Activated T-cell treated with anti-CD3 and anti-CD28 coated beads for 48 hours (primary cell): ENCODE results near the gene SLC9A9.

Experiments
- DNase-seq: peaks from one replicate; pipeline ENCODE4 v3.0.0-alpha.2; 2020; ENCODE audit warnings: low read depth

The SLC9A9 gene

DNA sequence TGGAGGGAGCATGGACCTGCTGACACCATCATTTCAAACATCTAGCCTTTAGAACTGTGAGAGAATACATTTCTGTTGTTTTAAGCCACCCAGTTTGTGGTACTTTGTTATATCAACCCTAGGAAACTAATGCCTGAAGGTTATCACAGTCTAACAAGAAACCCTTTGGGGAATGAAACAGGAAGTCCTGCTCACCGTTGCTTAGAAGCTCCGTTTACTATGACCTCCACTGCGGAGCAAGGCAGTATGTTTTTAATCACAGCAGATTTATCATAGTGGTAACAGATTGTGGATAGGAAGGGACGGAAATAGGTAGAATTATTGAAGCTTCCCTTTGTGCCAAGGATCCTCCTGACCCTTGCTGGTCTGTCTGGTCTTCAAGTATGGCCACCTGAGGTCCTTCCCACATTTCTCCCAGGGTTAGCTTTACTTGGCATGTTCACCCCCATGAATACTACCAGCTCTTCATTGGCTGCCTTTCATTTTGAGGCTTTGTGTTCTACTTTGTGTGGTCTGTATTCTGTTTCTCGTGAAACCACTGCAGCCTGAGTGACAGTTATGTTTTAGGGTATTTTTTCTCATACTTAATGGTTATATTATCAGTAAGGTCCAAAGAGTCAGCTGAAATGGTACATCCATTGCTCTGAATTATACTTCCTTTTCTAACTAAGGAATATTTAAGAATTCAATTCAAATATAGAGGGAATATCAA lies 527.1 kb downstream of the SLC9A9 start:
- no peak for DNase-seq

DNA sequence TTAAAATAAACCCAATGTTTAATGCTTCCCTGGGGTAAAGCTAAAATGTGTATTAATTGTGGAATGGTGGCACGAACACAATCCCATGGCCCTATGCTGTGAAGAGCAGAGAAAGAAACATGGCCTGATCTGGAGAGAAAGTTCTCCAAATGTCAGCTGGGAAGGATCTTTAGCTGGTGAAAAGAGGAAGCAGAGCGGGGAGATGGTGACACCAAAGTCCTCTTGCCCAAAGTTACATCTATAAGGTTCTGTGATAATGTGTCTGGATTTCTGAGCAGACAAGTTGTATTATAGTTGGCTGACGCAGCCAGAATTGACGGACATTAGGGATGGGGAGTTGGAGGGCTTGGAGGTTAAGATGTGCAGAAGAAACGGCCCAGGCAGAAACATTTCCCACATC lies 532.5 kb downstream of the SLC9A9 start:
- no peak for DNase-seq

DNA sequence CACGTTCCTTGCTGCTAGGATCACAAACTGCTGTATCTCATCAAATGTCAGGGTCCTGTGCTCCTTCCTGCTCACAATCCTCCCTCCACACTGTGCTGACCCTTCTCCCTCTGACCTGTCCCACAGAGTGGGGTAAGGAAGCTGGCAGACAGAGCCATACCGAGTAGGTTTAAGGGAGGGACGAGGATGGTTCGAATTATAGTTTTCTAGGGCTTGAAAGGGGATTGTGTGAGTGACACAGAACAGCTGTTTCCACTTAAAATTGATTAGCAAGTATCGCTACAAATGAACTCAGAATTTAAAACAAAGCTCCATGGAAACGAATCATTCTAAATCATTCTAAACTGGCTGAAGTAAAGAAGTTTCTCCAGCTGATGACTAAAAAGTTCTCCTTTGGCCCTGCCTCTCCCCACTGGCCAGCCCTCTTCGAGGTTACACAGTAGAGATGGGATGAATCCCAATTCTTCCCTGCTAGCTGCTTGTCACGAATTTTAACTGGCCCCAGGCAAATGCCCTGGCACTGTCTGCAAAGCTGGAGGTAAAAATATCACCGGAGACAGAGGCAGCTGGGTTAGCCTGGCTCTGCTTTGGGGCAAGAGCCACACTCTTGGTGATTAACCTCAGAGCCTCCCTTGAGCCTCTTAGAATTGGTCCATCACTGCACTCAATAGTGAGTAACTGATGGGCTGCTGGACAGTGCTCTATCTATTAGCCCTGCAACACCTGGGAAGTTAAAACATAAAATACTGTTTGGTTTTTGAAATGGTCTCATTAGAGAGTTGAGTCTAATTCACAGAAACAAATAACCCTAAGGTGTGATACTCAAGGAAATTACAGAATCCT lies 533.8 kb downstream of the SLC9A9 start:
- DNase-seq, result no peak

DNA sequence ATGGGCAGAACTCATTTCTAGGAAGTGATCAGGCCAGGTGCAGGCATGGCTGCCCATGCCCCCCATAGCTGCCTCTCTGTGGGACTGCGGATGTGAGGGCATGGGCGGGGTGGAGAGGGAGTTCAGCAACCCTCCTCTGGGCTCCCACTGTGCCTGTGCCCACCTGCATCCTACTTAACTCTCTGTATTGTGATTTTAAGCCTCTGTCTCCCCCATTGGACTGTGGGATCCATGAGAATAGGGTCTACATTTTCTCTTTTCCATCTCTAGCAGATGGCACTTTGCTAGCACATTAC lies 534.4 kb downstream of the SLC9A9 start:
- no peak for DNase-seq

DNA sequence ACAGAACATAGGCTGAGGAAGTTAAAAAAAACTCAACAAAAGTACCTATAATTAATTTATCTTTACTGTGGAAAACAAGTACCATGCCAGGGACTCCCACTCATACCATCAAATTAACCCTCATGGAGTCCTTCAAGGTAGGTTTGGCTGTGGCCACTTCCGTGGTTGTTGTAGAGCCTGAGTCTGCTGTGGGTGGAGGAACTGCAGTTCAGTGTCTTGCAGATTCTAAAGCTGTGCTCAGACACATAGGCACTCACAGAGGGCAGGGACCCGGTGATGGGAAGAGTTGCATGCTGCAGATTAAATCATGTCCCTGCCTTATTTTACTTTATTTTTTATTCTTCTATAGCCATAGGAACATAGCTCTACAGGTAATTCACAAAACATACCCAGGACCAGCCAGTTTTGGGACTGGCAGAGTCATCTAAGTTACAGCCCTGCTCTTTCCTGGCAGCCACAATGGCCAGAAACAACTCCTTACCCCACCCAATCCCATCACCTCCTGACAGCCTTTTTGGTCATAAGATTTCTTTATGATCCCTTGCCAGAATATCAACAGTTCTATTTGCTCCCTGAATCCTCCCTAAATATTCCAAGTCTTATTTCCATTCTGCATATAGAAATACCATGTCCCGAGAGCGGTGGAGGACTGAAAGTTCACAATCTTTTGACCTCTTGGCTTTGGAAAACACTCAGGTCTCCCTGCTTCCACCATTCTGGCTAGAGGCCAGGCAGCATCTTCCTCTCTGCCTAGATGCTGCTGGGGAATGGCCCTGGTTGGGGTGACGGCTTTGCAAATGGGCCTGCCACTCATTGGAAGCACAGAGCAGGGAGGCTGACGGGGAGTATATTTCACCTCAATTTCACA lies 535.0 kb downstream of the SLC9A9 start:
- DNase-seq, result no peak

DNA sequence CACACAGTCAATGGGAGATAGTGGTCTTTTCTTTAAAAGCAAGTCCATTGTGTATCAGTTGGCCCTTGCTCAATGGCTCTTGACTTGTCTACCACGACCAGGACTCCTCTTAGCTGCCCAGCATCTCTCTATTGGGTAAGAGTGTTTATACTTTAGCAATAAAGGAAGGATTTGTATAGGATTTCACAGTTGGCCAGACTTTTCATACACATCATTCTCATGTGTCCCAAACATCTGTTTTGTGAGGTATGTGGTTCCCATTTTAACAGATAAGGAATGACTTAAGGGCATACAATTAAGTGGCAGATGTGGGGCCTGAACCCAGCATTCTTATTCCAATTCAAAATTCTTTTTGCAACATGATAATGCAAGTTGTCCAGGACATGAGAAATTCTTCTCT lies 537.2 kb downstream of the SLC9A9 start:
- DNase-seq, result no peak

DNA sequence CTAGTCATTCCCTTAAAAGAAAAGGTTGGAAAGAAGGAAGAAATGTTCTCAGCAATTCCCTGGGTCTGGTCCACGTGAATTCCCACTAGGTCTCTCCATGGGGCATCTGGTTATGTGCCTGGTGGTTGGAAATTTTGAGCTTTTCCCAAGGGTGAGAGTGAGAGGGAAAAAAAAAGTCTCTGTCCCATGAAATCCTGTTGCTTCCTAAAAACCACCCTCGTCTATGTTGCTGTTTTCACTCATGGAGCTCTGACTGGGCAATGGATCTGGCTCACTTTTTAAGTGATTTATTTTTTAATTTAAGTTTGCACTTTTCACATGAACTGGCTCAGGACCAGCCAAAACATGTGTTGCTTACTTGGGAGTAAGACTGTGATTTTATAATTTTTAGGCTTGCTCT lies 538.6 kb downstream of the SLC9A9 start:
- no peak for DNase-seq

DNA sequence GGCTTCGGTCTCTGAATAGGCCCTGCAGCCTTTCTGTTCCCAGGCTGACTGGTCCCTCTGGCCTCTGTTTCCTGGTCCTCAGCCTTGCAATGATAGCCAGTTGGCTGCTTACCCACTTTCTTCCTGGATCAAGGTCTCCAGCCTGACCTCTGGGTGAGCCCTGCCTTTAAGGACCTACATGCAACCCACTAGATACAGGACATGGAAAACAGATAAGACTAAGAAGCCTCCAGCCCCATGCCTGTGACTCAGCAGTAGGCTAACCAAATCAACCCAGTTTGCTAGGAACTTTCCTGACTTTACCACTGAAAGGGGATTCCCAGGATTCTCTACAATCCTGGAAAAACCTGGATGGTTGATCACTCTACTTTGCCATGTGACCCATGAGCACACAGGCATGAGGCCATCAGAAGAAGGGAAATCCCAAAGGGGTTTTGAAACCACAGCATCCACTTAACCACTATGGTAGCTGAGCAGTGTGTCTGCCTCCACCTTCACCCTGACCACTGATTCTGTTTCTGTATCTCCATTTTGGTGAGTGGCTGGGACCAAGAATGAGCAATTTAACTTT lies 540.6 kb downstream of the SLC9A9 start:
- DNase-seq, result no peak

DNA sequence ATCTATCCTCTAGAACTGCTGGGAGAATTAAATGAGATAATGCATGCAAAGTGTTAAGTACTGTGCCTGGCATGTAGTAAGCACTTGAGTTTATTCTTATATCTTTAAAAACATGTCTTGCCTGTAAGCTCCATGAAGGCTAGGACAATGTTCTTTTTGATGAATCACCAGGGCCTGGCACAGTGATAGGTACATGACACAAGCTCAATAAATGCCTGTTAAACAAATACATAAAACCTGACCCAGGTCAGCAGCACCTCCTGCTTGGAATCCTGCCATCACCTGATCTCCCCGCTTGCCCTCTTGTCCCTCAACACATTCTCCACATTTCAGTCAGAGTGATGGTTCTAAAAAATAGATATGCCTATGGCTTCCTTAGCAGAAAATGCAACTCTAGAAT lies 541.9 kb downstream of the SLC9A9 start:
- no peak for DNase-seq

DNA sequence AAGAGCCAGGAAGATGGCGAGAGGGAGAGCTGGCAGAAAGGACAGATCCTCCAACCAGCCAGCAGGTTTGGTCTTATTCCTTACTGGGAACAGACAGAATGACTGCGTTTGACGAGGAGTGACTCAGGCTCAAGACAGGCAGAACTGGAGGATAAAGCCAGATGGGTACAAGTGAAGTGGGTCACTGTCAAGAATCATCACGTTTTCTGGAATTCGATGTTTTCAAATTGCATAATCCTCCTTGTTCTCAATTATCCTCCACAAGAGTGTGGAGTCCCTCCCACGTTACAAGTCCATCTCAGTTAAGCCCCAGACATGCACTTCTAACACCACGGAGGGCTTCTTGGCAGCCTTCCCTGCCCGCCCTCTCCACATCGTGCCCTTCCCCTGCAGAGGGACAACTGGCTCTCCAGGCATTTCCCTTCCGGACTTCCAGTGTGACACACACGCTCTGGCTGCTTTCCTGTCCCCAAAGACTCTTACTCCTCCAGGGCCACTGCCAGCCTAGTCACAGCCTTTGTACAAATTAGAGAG lies 545.6 kb downstream of the SLC9A9 start:
- no peak for DNase-seq

DNA sequence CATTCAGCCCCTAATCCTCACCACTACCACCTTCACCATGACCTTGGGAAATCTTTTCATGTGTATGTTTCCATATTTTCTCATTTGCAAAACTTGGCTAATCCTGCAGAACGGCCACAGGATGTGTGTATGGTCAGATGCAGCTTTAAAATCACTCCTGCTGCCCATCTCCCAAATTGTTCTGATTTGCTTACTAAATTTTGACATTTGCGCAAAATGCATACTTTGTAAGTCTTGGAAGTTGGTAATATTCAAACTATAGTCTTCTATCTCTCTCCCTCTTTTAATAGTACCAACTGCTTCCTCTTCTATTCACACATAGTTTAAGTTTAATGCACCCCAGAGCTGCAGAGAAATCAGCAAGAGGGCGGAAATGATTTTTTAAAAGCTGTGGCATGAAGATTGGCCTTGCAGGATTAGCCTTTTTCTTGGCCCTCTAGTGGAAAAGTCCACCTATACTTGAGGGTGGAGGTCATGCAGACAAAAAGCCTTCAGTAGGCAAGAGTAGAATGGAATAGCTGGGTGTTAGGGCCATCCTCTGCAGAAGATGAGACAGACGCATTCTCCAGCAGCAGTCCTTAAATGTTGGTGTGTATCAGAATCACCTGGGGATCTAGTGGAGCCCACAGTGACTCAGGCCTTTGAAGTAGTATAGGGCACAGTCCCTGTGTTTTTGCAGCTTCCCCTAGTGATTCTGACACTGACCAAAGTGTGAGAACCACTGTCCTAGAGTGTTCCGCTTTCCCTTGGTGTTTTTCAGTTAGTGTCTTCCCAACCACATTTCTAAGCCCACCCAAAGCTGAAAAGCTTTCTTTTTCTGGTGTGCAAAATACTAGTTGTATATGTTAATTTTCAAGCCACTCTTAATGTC lies 547.0 kb downstream of the SLC9A9 start:
- no peak for DNase-seq

DNA sequence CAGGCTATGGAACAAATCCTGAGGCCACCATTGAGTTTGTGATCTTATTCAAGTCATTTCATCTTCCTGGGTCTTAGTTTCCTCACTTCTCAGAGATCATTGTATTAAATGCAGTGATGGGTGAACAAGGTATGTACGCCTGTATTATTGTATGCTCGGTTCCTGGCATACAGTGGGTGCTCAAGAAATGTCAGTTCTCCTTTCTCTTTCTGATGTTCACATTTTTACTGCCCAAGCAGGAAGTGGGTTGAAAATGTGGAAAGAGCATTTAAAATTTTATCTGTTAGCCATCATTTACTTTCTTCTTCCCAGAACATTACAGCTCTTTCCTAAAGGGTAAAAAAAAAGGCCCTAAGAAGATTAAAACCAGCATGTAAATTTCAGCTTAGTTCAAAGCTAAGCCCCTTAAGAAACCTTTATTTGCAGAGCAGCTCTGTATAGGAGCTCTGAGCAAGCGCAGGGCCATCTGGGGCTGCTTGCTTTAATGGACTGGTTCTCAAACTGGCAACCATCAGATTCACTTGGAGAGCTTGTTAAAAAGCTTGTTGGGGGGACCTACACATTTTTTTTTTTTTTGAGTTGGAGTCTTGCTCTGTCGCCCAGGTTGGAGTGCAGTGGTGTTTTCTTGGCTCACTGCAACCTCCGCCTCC lies 549.3 kb downstream of the SLC9A9 start:
- no peak for DNase-seq

DNA sequence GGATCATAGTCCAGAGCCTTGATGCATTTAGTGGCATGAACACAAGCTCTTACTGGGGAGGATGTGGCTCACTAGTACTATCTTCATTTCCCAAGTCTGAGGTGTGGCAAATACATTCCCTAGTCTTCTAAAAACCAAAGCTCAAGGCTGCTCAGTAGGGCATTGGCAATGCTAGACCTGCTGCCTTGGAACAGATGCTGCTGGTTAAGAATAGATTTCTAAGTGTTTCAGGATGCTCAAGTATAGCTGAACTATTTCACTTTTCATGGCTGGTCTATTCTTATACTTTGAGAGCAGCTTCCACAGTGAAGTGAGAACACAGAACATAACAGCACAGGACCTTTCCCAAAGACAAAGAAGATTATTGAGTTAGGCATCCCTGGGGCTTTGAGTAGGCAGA lies 549.9 kb downstream of the SLC9A9 start:
- DNase-seq, result no peak

DNA sequence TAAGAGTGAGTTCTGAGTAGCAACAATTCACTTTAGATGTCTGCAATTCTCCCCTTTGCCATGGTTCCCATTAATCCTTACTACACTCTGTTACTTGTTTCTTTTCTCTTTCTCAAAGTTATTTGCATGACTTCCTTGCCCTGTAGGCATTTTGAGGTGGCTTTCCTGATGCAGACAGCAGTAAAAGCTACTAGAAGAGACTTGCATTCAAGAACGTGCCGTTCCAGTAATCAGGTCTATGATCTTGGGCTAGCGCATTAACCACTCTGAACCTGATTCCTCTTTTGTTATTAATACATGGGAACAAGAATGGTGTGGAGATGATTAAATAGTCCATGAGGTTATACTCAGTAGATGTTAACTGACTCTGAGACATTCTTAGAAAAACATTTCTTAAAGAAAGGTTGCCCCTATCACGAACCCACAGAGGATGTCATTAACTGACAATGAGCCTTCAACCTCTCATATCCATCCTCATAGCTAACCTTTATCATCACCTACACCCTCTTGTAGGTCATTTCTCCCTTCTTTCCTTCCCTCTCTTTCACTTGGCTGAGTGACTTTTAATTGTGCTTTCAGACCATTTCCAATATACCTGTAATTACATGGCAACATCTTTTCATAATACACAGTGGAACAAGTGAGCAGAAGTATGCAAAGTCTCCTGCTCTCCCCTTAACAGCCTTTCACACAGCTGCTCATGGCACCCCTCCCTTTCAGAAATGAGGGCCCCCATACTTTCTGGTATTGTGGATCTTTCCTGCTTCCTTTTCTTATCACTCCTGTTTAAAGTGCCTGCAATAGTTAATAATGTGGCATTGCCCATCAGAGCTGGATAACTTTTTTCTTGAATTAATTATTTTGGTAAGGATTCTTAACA lies 552.8 kb downstream of the SLC9A9 start:
- DNase-seq, result no peak

DNA sequence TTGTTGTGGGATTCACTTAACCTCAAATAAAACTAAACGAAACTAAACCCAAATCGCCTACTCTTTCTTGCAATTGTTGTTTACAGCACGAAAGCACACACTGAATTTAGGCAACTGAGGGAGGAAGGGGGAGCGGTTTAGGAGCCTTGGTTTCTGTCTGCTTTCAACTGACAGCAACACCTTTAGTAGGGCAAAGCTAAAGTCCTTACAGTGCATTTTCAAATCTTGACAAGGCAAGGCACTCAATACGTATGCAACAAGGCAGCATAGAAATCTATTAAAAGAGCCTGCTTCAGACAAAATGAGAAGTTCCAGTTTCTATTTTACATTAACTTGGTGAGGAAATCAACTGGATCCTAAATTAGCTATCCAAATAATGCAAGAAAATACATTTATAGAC lies 554.1 kb downstream of the SLC9A9 start:
- DNase-seq, result no peak

DNA sequence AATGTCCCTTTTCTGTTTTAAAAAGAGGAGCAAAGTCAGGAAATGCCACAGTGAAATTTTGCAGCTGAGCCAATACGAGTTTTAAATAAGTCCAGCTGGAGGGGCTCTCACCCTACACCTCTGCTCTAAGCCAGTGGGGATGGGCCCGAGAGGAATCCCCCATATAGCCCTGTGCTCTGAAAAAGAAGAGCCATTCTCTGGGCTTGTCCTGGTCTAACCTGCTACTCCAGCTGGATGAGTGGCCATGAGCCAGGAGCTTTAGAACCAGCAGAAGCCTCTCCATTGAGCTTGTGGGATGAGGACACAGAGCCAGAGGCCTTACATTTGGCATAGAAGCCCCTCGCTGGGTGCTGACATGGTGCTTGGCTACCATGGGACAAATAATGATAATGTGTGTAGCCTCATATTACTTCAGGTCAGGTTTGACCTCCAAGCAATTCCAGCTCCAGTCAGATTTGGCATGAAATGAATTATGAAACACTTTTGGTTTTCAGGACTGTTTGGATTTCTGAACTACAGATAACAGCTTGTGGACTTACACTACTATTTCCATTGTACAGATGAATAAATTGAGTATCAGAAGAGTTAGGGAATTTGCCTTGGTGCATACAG lies 556.3 kb downstream of the SLC9A9 start:
- DNase-seq, result no peak

DNA sequence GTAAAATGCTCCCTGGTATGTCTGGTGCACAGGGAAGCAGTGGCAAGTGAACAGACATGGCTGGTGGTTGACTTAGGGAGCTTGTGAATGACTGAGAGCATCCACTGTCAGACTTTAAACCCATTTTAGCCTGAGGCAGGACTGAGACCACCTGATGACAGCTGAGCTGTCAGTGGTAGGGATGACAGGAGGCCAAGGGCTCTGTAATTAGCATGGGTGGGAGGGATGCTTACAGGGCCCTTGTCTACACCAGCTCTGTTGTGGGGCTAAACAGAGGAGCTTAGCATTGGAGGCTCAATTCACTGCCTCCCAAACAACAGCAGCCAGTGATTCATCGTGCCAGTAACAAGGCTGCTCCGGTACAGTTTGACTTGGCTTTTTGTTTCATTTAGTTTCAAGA lies 559.3 kb downstream of the SLC9A9 start:
- DNase-seq, result no peak

DNA sequence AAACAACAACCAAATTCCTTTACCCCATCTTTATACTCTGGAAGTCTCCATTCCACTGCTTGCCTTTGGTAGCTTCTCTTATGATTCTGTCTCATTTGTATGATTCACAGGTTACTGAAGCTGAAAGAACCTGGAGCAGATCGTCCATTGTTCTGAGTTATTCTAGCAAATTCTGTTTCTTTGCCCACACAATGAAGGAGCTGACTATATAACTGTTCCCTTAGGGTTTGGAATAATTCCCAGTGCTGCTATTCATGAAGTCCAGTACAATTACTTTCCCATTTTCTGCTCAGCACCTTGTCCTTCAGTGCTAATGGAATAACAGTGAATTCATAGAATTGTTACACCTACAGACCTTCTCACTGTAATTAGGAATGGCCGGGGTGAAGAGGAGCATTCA lies 560.9 kb downstream of the SLC9A9 start:
- DNase-seq, result no peak

DNA sequence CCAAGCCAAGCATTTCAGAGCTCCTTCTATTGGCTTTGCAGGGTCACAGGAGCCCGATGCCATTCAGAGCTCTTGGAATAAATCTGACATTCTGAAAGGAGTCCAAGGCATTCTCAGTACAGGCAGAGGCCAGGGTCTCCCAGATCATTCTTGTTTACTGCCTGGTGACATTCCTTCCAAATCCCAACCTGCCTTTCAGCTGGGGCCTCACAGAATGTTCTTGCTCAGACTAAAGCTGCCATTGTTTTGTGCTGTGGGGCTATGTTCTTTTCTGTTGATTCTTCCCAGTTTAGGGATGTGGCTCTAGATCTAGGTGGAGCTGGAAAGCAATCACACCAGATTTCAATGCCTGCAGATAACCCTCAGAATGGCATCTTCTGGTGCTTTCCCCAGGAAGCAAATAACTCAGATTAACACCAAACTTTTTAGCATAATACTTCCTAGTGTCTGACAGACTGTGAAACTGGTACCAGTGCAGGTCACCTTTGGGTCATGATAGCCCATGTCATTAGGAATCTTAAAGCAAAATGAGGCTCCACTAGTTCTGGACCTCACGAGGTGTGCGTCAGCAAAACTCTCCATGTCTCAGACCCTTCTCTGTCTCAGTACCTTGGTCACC lies 561.8 kb downstream of the SLC9A9 start:
- DNase-seq, result no peak
